ENCODE measurements around the gene CLEC18C.
"Not testable (repeated sequence)": the region's sequence is repeated elsewhere in the genome, so short reads cannot be mapped to it uniquely, and the experiment has no call there.

The CLEC18C gene

GRCh38 chr16:70218586-70218985 lies 45.0 kb downstream of the CLEC18C start:
- DNase-seq = not testable (repeated sequence)

GRCh38 chr16:70222574-70222973 lies 49.0 kb downstream of the CLEC18C start:
- not testable (repeated sequence) for DNase-seq

GRCh38 chr16:70223216-70223615 lies 49.6 kb downstream of the CLEC18C start:
- not testable (repeated sequence) for DNase-seq

GRCh38 chr16:70223971-70224513 lies 50.5 kb downstream of the CLEC18C start:
- DNase-seq = not testable (repeated sequence)

GRCh38 chr16:70224645-70225044 lies 51.1 kb downstream of the CLEC18C start:
- not testable (repeated sequence) for DNase-seq

- not testable (repeated sequence) for DNase-seq
These were observed 51.8 kb downstream of the CLEC18C start for GRCh38 chr16:70225430-70225829.

GRCh38 chr16:70226024-70226423 lies 52.4 kb downstream of the CLEC18C start:
- DNase-seq = not testable (repeated sequence)

GRCh38 chr16:70231831-70232230 lies 58.2 kb downstream of the CLEC18C start:
- not testable (repeated sequence) for DNase-seq

Data from NCI-H1092 treated with DMSO at 0.1 percent for 48 hours (cell line).